ENCODE data around the gene LRRC38. TPM values are rescaled to one million over a fixed set of nuclear protein-coding genes. Genes with fewer than 3 reads are reported as not detected.

LRRC38 gene
- total and polyA plus RNA-seq, 10 of the 15 experiments (the other 5 are each of a cell fraction or from before 2014, with no cell fraction given) = not detected

- TF ChIP-seq, protein P1, sequence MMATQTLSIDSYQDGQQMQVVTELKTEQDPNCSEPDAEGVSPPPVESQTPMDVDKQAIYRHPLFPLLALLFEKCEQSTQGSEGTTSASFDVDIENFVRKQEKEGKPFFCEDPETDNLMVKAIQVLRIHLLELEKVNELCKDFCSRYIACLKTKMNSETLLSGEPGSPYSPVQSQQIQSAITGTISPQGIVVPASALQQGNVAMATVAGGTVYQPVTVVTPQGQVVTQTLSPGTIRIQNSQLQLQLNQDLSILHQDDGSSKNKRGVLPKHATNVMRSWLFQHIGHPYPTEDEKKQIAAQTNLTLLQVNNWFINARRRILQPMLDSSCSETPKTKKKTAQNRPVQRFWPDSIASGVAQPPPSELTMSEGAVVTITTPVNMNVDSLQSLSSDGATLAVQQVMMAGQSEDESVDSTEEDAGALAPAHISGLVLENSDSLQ (IDR thresholded peaks at IDR 0.05) = peak; percentile 36; the same call in 1 of the 2 replicates
- TF ChIP-seq RAD51 (IDR thresholded peaks at IDR 0.05) = no peak
- TF ChIP-seq FOXK2 (IDR thresholded peaks at IDR 0.05) = no peak
- TF ChIP-seq BCL3 (IDR thresholded peaks at IDR 0.05; ENCODE audit: borderline replicate concordance, insufficient read depth, low read depth, low read length, poor library complexity, severe bottlenecking) = no peak
- TF ChIP-seq EGR1 (IDR thresholded peaks at IDR 0.05; ENCODE audit: borderline replicate concordance in 1 of 2, low read depth in 2 of 2, low read length in 2 of 2) = peak in 1 of 2 experiments; percentile 53; a peak in 2 of 3 replicates
- TF ChIP-seq TARDBP (IDR thresholded peaks at IDR 0.05; ENCODE audit: borderline replicate concordance) = no peak
- TF ChIP-seq SUZ12 (IDR thresholded peaks at IDR 0.05; ENCODE audit: unreplicated experiment) = no peak
- TF ChIP-seq MYC (IDR thresholded peaks at IDR 0.05; ENCODE audit: insufficient read depth, insufficient read length, insufficient replicate concordance, low read length, severe bottlenecking) = no peak
- TF ChIP-seq ETV6 (conservative IDR thresholded peaks at IDR 0.05 in 1 of 2, IDR thresholded peaks at IDR 0.05 in 1 of 2; ENCODE audit: borderline replicate concordance in 1 of 2, low read depth in 1 of 2) = no peak
- TF ChIP-seq POLR2A (IDR thresholded peaks at IDR 0.05; ENCODE audit: low read depth, low read length) = no peak
- TF ChIP-seq, protein P2, sequence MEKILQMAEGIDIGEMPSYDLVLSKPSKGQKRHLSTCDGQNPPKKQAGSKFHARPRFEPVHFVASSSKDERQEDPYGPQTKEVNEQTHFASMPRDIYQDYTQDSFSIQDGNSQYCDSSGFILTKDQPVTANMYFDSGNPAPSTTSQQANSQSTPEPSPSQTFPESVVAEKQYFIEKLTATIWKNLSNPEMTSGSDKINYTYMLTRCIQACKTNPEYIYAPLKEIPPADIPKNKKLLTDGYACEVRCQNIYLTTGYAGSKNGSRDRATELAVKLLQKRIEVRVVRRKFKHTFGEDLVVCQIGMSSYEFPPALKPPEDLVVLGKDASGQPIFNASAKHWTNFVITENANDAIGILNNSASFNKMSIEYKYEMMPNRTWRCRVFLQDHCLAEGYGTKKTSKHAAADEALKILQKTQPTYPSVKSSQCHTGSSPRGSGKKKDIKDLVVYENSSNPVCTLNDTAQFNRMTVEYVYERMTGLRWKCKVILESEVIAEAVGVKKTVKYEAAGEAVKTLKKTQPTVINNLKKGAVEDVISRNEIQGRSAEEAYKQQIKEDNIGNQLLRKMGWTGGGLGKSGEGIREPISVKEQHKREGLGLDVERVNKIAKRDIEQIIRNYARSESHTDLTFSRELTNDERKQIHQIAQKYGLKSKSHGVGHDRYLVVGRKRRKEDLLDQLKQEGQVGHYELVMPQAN (conservative IDR thresholded peaks at IDR 0.05) = no peak
- TF ChIP-seq EP300 (IDR thresholded peaks at IDR 0.05; ENCODE audit: borderline replicate concordance in 1 of 2, control insufficient read depth in 1 of 2, low read depth in 2 of 2, low read length in 2 of 2) = no peak
Measured at GRCh38 chr1:13494025-13494424, 19.8 kb downstream of the LRRC38 start (continued).

All from GM12878 (cell line).